Measurements from ENCODE around the gene RTKN2.
"Not testable (repeated sequence)": the region's sequence is repeated elsewhere in the genome, so short reads cannot be mapped to it uniquely, and the experiment has no call there.

The RTKN2 gene, protein sequence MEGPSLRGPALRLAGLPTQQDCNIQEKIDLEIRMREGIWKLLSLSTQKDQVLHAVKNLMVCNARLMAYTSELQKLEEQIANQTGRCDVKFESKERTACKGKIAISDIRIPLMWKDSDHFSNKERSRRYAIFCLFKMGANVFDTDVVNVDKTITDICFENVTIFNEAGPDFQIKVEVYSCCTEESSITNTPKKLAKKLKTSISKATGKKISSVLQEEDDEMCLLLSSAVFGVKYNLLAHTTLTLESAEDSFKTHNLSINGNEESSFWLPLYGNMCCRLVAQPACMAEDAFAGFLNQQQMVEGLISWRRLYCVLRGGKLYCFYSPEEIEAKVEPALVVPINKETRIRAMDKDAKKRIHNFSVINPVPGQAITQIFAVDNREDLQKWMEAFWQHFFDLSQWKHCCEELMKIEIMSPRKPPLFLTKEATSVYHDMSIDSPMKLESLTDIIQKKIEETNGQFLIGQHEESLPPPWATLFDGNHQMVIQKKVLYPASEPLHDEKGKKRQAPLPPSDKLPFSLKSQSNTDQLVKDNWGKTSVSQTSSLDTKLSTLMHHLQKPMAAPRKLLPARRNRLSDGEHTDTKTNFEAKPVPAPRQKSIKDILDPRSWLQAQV

DNA sequence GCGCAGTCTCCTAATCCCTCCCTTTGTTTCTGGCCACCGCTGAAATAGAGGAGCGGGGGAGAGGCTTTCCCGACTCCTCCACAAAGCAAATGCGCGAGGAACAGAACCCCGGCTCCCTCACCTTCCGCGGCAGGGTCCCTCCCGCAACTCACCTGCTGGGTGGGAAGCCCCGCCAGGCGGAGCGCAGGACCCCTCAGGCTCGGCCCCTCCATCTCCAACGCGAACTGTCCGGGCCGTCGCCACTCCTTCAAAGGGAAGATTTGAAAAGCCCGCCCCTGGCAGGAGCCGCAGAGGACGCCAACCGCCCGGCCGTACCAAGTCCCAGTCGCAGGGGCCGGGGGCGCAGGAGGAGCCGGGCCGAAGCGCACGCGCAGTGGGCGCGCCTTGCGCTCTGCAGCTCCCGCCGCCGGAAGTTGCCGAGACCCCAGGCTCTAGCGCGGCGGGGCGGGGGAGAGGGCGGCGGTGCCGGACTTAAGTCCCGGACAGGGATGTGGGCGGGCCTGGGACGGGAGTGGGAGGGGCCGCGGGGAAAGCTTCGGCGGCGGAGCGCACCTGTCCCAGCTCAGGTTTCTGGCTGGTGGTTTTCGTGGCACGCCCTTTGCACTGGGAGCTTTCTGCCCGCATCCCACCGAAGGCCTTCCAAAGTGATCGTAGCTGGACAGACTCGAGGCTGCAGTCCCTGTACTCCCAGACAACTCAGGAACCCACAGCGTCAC is at the start of gene RTKN2:
TSS of gene RTKN2 (minus strand) at position 446 of the 716 bp plus-strand sequence. CDS start at position 212, 234 bp downstream.
- FAIRE-seq (no peak), DNase-seq (ENCODE audit: low spot score) (peak; percentile 60)

DNA sequence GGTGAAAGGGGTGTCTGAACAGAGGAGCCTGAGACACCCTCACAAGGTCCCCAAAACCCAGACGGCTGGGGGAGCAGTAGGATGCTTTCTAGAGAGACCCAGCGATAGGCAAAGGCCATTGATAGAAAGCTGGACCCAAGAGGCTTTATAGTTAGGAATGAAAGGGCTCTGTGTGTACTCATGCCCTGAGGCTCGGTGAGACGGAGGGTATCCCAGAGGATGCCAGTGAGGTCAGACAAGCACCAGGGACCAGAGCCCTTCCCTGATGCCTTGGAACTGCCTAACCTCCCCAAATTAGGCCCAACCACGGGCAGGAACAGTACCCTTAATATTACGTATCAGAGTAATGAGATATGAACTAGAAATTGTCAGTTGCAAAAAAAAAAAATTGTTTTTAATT is 48.6 kb upstream of the RTKN2 start:
- DNase-seq (ENCODE audit: low spot score) = no peak
- no peak for FAIRE-seq

DNA sequence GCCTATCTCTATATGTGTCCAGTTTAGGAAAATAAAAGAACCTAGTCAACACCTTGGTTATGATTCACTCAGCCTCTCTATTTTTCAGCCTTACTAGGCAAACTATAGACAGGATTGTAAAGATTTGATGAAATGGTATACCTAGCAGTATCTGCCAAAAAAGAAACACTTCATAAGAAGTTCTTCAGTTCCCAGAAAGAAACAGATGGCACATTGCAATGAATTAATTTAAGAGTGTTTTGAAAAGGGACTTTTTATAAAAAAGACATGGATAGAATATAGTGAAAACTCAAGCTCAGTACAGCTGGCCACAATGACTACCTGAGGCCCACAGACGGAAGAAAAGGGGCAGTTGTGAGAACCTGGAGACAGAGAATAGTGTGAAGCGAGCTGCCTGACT is 40.6 kb upstream of the RTKN2 start:
- FAIRE-seq = no peak
- DNase-seq (ENCODE audit: low spot score) = no peak

DNA sequence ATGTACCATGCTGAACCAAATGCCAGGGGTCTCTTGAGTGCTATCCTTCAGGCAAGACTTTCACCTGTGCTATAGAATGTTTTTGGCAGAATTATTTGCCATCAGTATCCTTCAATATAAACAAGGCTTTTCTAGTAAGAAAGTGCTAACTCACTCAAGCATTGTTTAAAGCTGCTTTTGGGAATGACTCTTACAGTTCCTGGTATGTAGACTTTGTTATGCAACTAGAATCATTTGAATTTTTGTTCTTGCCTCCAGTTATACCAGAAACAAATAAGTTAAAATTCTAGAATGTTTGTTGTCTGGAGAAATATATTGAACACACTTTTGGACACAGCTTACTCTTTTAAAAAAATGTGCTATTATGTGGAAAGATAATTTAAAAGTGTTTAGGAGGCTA is 39.5 kb upstream of the RTKN2 start:
- FAIRE-seq (no peak), DNase-seq (ENCODE audit: low spot score) (no peak)

DNA sequence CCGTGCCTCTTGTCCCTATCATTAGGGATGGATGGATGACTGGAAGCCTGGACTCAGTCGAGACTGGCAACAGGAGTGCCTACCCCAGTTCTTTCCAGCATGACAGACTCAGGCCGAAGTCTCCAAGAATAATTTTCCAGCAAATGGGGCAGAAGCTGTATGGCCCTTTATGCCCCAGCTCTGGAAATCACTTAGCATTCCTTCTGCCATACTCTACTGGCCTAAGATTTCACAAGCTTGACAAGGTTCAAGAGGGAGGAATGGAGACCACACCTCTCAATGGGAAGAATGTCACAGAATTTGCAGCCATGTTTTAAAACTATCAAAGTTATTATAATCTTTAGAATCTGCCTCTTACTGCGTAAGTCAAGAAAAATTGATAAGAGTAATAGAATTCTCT is 39.0 kb upstream of the RTKN2 start:
- FAIRE-seq (no peak), DNase-seq (ENCODE audit: low spot score) (no peak)

DNA sequence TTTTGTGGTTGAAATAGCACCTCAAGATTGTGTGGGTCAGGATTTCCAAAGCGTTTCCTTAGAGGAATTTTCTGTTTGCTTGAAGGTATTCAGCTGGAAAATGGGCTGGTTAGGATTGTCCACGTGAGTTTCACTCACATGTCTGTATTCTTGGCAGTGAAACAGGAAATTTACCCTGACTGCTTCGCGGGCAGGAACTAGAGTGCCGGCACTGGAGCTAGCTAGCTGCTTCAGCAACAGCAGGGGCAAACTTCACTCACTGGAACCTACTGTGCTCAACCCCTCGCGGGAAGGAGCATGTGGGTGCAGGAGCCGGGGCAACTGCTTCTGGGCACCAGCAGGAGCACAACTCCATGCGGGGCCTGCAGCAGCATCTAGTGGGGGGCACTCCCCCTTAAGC is 38.0 kb upstream of the RTKN2 start:
- peak; percentile 56 for DNase-seq (ENCODE audit: low spot score)
- peak; percentile 74 for FAIRE-seq

DNA sequence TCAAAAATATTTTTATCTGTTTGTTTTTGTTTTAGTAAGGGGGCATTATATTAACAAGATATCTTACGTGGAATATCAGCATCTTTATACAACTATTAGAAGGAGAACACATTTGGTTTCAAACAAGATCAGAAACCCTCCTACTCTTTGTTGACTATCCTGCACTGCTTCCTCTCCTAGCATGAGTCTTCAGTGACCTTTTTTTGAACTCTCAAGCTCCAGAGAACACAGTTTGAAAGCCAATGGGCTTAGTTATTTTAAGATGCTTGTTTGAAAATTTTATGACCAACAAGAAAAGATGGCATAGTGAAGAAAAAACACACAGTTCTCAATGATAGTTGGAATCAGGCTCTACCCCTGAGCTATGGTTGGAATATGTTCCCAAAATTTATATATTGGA is 37.2 kb upstream of the RTKN2 start:
- FAIRE-seq (peak; percentile 41), DNase-seq (ENCODE audit: low spot score) (no peak)

DNA sequence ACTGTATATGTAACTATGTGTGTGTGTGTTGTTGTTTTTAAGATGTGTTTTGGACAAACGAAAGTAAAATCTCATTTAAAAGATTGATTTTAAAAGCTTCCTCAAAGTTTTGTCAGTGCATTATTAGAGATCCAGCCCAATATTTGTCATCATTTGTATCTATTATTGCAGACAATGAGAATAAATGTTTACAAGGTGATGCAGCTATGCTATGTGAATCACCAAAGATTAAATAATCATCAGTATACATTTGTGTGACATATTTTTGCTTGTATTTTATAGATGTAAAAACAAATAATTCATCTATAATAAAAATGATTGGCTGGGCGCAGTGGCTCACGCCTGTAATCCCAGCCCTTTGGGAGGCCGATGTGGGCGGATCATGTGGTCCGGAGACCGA is 35.3 kb upstream of the RTKN2 start:
- DNase-seq (ENCODE audit: low spot score) (no peak), FAIRE-seq (no peak)

DNA sequence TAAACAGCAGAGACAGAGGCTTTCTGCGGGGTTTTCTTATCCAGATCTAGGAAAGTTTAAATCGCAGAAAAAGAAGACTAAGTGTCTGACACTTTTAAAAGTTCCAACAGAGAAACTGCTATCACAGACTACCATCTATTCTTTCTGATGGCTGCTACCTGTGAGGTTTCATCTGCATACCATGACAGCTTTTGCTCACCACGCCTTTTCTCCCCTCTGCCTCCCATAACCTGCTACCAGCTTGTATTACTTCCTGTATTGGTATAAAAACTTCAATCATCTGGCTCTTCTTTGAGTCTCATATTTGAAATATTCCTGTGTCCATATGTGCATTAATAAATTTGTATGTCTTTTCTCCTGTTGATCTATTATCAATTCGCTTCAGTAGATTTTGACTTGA is 34.1 kb upstream of the RTKN2 start:
- DNase-seq (ENCODE audit: low spot score) = no peak
- FAIRE-seq = no peak

DNA sequence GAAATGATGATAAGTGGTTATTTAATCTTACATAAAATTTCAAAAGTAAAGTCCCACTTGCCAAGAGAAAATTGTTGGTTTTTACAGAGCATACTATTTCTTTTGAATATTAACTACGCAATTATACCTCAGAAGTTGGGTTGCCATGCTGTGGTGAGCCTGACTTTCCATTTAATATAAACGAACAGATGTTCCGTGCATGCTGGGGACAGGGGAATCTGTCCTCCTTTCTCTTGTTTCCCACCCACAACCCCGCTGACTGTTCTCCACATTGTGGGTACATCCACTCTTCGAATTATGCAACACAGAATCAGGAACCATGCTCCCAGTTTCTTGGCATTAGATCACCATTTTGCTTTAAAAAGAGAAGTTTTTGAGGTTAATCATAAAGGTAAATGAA is 29.2 kb upstream of the RTKN2 start:
- DNase-seq (ENCODE audit: low spot score) (no peak), FAIRE-seq (no peak)

DNA sequence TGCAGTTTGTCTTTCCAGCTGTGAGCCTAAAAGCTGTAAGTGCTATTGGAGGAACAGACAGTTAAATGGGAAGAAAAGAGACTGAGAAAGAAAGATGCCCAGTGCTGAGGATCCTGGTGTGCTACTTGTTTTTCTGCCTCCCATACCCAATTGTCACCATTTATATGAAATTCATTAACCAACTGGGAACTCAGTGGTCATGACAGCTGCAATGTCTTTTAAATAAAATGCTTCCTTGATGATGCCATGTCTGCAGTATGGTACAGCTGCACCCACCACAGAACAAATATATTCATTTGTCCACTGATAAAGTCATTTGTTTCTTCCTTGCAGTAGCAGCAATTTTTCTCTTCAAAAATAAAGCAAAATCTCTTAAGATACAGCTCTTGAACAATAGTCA is 15.6 kb upstream of the RTKN2 start:
- DNase-seq (ENCODE audit: low spot score) = no peak
- no peak for FAIRE-seq

DNA sequence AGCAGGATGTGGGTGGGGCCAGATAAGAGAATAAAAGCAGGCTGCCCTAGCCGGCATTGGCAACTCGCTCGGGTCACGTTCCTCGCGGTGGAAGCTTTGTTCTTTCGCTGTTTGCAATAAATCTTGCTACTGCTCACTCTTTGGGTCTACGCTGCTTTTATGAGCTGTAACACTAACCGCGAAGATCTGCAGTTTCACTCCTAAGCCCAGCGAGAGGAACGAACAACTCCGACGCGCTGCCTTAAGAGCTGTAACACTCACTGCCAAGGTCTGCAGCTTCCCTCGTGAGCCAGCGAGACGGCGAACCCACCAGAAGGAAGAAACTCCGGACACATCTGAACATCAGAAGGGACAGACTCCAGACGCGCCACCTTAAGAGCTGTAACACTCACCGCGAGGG is 12.7 kb upstream of the RTKN2 start:
- not testable (repeated sequence) for FAIRE-seq; DNase-seq (ENCODE audit: low spot score)

DNA sequence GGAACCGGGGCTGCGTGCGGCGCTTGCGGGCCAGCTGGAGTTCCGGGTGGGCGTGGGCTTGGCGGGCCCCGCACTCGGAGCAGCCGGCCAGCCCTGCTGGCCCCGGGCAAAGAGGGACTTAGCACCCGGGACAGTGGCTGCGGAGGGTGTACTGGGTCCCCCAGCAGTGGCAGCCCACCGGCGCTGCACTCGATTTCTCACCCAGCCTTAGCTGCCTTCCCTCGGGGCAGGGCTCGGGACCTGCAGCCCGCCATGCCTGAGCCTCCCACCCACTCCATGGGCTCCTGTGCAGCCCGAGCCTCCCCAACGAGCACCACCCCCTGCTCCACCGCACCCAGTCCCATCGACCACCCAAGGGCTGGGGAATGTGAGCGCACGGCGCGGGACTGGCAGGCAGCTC is 11.7 kb upstream of the RTKN2 start:
- DNase-seq (ENCODE audit: low spot score); FAIRE-seq: not testable (repeated sequence)

DNA sequence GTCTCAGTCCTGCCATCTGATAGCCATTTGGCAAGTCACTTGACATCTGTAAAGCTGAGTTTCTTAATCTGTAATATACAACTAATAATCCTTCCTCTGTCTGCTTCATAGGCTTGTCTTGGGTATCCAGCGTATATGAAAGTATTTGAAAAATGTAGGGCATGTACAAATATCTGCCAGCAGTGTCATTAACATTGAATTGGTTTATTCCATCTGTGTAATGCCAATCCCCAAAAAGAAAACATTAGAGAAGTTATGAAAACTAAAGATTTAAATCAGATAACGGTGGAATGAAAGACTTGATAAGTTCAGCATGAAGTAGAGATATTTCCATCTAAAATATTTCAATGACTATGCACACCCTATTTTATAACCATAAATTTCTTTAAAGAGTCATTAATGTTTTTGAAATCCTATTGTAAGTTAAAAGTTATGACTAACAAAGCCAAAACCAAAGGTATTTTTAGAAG is 9.8 kb upstream of the RTKN2 start:
- no peak for FAIRE-seq
- DNase-seq (ENCODE audit: low spot score) = no peak

DNA sequence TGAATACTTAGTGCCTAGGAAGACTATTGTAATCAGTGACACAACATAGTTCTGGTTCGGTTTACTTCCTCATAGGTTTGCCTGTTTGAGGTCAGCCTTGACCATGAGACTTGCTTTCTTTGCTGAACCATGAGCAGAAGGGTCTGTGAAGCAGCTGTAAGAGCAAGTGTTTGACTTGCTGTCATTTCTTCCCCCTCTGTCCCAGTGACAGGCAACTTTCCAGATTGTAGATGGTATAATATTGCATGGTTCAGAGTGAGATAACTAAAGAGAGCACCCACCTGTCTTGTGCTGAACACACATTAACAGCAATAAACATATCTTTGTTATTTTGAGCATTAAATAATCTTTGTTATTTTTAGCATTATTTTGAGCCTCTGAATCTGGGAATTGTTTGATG is 9.3 kb upstream of the RTKN2 start:
- no peak for DNase-seq (ENCODE audit: low spot score)
- FAIRE-seq = no peak

DNA sequence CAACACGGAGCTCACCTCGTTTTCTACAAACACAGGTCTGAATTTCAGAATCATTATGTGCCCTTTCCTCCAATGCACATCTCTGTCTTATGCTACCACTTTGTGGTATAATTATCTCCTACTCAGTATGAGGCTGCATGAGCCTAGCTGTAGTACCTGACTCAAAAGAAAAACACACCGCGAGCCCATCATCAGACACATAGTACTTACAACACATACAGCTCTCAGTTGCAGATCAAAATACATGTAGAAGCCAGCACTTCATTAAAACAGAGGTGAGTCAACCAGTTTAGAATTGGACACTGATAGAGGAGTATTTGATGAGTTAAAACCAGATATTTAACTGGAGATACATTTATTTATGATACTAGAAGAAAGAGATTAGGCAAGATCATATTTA is 1.4 kb upstream of the RTKN2 start:
- DNase-seq (ENCODE audit: low spot score) = no peak
- no peak for FAIRE-seq

DNA sequence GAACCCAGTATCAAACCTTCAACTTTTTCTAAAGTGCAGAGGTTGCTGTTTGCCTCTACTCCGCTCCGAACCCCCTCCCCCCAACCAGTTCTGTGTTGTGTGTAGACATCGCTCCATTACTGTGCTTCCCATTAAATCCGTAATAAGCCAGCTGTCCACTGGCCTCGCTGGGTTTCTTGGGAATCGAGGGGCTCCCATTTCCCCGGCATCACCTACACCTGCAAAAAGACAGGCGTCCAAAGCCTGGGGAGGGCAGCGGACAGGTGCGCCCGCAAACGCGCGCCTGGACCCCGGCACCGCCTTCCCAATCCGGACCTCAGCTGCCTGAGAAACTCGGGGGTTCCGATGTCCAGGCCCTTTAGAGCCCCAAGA is 631 bp downstream of the RTKN2 start:
- no peak for FAIRE-seq
- no peak for DNase-seq (ENCODE audit: low spot score)

DNA sequence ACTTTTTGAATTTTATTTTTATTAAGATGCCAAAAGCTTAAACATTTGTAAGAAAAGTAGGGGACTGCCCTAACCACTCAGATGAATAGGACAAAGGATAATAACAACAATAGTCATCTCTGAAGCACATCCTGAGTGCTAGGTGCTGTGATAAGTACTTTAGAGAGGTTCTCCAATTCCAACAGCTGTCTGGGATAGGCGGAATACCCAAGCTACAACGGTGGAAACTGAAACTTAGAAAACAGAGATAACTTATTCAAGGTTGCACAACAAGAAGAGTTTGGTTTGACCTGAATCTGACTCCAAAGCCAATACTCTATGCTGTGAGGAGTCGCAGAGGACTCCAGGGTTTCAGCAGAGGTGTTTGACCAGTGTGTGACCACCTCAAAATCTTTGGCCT is 2.0 kb downstream of the RTKN2 start:
- FAIRE-seq = no peak
- DNase-seq (ENCODE audit: low spot score) = no peak

DNA sequence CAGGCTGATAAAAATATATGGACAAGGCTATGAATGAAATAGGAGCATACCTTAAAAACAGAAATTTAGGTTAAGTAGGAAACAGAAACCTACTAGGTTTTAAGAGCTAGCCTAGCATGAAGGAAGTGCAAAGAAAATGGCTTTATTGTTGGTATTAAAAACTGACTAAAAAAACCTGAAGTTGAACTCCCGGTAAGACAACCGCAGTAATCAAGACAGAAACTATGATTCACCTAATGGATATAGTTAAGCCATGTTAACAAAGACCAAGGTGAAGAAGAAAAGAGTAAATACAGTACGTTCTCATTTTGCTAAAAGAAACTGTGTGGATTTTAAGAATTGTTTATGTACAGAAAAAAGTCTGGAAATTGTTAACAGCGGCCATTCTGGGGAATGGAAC is 2.5 kb downstream of the RTKN2 start:
- no peak for DNase-seq (ENCODE audit: low spot score)
- FAIRE-seq = no peak

DNA sequence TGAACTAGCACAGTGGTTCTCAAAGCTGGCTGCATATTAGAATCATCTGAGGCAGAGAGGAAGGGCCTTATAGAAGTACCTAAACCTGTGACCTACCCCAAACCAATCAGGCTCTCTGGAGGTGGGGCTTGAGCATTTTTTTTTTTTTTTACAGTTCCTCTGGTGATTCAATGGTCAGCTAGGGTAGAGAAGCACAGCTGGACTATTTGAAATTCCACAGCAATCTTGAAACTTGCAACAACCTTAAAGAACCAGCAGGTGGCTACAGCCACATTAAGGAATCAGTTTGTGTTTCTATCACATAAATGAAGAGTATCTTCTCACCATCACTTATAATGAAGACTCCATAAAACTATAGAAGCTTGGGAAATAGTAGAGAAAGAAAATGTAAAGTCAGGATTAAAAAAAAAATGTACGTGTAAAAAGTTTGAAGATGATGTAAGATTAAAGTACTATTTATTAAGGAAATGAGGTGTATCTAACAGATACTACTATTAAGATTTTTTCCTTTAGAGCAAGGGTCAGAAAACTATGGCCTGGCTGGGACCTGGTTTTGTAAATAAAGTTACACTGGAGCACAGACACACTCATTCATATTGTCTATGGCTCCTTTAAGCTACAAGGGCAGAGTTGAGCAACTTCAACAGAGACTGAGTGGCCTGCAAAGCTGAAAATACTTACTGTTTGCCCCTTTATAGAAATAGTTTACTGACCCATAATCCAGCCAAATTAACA is 3.8 kb downstream of the RTKN2 start:
- FAIRE-seq = peak; percentile 95
- peak; percentile 82 for DNase-seq (ENCODE audit: low spot score)

DNA sequence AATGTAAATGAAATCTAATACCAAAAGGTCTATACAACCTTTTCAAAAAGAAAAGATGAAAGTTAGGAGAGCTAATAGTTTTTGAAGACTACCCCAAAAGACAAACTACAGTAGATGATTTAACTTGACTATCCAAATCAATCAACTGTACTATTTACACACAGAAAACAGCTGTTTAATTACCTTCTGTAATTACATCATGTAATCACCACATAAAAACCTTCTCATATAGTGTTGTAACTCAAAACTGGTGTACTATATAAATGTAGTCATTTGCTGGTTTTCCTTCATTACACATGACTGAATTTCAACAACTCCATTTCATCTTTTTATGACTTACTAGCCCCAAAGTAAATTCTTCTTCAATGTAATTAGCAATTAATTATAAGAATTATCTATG is 4.5 kb downstream of the RTKN2 start:
- no peak for DNase-seq (ENCODE audit: low spot score)
- peak; percentile 12 for FAIRE-seq

DNA sequence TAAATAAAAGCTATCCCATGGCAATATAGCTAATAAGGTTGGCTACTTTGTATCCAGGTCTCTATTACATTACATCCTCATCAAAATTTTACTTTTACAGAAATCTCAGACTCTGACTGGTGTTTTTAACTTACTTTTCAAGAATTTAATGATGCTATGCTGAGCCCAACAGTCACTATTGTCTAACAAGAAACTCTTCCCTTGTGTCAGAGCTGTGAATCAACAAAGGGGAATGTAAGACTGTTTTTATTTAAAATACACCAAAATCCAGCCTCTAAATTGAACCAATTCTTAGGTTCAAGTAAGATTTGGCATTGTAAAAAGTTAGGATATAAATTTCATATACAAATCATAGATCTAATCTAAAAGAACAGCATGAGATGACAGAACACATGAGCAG is 7.0 kb downstream of the RTKN2 start:
- FAIRE-seq (no peak), DNase-seq (ENCODE audit: low spot score) (no peak)

Data from RCC 7860 (cell line).